IgD-negative memory B cell (primary cell): ENCODE measurements around the gene ROBO3. TPM values are rescaled to one million over a fixed set of nuclear protein-coding genes. Genes with fewer than 3 reads are reported as not detected.
A peak's percentile ranks its signal among the peaks of the same experiment; 100 is the strongest.

Source experiments
- H3K27ac Mint-ChIP-seq, 3 donors: one replicate each; pipeline ENCODE4 v1.8.0; 2020 to 2022; ENCODE audit warnings: mild to moderate bottlenecking in 3 of 3, mixed read lengths in 3 of 3, moderate library complexity in 1 of 3
- H3K27me3 Mint-ChIP-seq: one replicate; pipeline ENCODE4 v1.8.0; 2021; ENCODE audit warnings: mixed read lengths
- H3K36me3 Mint-ChIP-seq: one replicate; pipeline ENCODE4 v1.8.0; 2020; ENCODE audit warnings: mild to moderate bottlenecking, mixed read lengths
- H3K4me1 Mint-ChIP-seq, 3 donors: one replicate each; pipeline ENCODE4 v1.8.0; 2020 to 2022; ENCODE audit warnings: mixed read lengths in 3 of 3, mild to moderate bottlenecking in 1 of 3
- H3K4me3 Mint-ChIP-seq, 4 donors: one replicate each; pipeline ENCODE4 v1.8.0; 2020 to 2022; ENCODE audit warnings: mild to moderate bottlenecking in 4 of 4, mixed read lengths in 4 of 4, moderate library complexity in 3 of 4
- H3K9me3 Mint-ChIP-seq, 3 donors: one replicate each; pipeline ENCODE4 v1.8.0; 2020 to 2021; ENCODE audit warnings: mixed read lengths in 3 of 3, mild to moderate bottlenecking in 1 of 3
- polyA plus RNA-seq: library from polyadenylated mRNA; unstranded; fragments of 300-500 nt; fragmentation: Illumina TruSeq; gene quantifications from one replicate; pipeline ENCODE4 v1.2.3, GENCODE V29; 2021

ROBO3 gene
- polyA plus RNA-seq, 1 donor from 2014 or later = not detected

DNA sequence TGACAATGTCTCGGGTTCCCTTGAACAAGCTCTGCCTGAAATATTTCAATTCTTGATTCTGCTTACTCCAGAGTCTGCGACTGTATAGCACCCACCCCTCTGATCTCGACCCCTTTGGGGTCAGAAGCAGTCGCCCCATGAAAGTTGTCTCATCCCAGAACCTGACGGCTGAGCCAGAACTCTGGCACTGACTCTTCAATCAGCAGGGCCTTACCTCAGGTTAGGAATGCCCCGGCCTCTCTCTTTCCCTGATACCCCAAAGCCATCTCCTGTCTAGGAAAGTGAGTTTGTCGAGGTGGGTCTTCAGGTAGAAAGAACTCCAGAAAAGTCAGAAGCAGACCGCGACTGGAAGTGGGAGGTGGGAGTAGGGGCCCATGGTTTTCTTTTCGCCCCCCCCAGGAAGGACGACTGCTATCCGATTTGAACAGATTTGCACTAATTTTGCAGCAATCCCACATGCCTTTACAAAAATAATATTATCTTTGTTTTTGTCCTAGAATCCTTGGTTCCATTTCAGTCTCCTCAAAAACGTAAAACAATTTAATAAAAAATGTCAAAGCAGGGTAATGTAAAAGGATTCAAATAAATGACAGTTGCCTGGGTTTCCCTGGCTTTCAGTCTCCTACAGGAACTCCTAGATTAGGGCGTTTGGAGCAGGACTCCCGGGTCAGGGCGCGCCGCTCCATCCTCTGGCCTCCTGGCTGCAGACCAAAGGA, 898 bp upstream of the ROBO3 start:
- Mint-ChIP-seq H3K4me1 (peaks cover 8 to 14% (median 8%) of the 10 kb centered on the region in 3 donors), H3K27ac (no peak overlapping the region), H3K27me3 (peaks cover 63% of the 10 kb centered on the region), H3K4me3 (no peak overlapping the region), H3K36me3 (no peaks in the 10 kb centered on the region), H3K9me3 (peaks cover 0 to under 1% (median 0%) of the 10 kb centered on the region in 3 donors)

DNA sequence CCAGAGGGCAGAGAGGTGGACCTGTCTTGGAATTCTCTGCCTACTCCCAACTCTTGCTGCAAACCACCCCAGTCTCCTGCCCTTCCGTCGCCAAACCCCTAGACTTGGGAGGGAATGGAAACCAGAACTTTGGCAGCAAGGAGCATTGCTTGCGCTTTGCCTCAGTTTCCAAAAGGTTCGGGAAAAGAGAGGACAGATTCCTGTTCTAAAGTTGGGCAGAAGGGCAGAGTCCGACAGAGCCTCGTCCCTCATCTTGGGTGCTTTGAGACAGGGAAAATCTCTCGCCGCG, 396 bp upstream of the ROBO3 start:
- Mint-ChIP-seq H3K9me3 (peaks cover 0 to 2% (median 0%) of the 10 kb centered on the region in 3 donors), H3K4me1 (peaks cover 8 to 14% (median 8%) of the 10 kb centered on the region in 3 donors), H3K4me3 (no peak overlapping the region), H3K27ac (no peak overlapping the region), H3K27me3 (peaks cover 66% of the 10 kb centered on the region), H3K36me3 (no peaks in the 10 kb centered on the region)

GRCh38 chr11:124865902-124866851, 945 bp downstream of the ROBO3 start:
- Mint-ChIP-seq H3K9me3 (peaks cover 0 to 2% (median 0%) of the 10 kb centered on the region in 3 donors), H3K27me3 (peaks cover 73% of the 10 kb centered on the region), H3K36me3 (no peaks in the 10 kb centered on the region), H3K27ac (peak overlapping the region in 1 of 3 donors; percentile 39), H3K4me1 (peaks cover 7 to 14% (median 8%) of the 10 kb centered on the region in 3 donors), H3K4me3 (peak overlapping the region in 2 of 4 donors; percentile 23 to 38)

GRCh38 chr11:124867700-124868099, 2.5 kb downstream of the ROBO3 start:
- Mint-ChIP-seq H3K4me1 (peaks cover 5 to 14% (median 7%) of the 10 kb centered on the region in 3 donors), H3K4me3 (peak overlapping the region in 2 of 4 donors; percentile 5 to 54)

GRCh38 chr11:124868331-124869274, 3.4 kb downstream of the ROBO3 start:
- H3K27me3 Mint-ChIP-seq = peaks cover 62% of the 10 kb centered on the region
- H3K36me3 Mint-ChIP-seq = no peaks in the 10 kb centered on the region
- H3K9me3 Mint-ChIP-seq = peaks cover 0 to 2% (median 0%) of the 10 kb centered on the region in 3 donors
- peaks cover 0 to 9% (median 7%) of the 10 kb centered on the region in 3 donors for H3K4me1 Mint-ChIP-seq
- peak overlapping the region in 1 of 4 donors; percentile 52 for H3K4me3 Mint-ChIP-seq
- peak overlapping the region in 2 of 3 donors; percentile 8 to 59 for H3K27ac Mint-ChIP-seq

More at GRCh38 chr11:124867700-124868099, 2.5 kb downstream of the ROBO3 start:
- Mint-ChIP-seq H3K27me3 (peaks cover 69% of the 10 kb centered on the region), H3K9me3 (peaks cover 0 to 2% (median 0%) of the 10 kb centered on the region in 3 donors), H3K36me3 (no peaks in the 10 kb centered on the region), H3K27ac (peak overlapping the region in 1 of 3 donors; percentile 8)

- Mint-ChIP-seq H3K4me3 (no peak overlapping the region), H3K4me1 (peaks cover 0 to 8% (median 7%) of the 10 kb centered on the region in 3 donors), H3K9me3 (peaks cover 0 to 2% (median 0%) of the 10 kb centered on the region in 3 donors), H3K36me3 (no peaks in the 10 kb centered on the region), H3K27ac (no peak overlapping the region), H3K27me3 (peaks cover 57% of the 10 kb centered on the region)
Observed at GRCh38 chr11:124869331-124869730, 4.1 kb downstream of the ROBO3 start.

GRCh38 chr11:124869856-124870387, 4.7 kb downstream of the ROBO3 start:
- H3K36me3 Mint-ChIP-seq = no peaks in the 10 kb centered on the region
- no peak overlapping the region for H3K27ac Mint-ChIP-seq
- H3K4me3 Mint-ChIP-seq = no peak overlapping the region
- peaks cover 0 to 2% (median 0%) of the 10 kb centered on the region in 3 donors for H3K9me3 Mint-ChIP-seq
- H3K4me1 Mint-ChIP-seq = peaks cover 0 to 8% (median 7%) of the 10 kb centered on the region in 3 donors
- H3K27me3 Mint-ChIP-seq = peaks cover 54% of the 10 kb centered on the region

GRCh38 chr11:124870430-124870829, 5.2 kb downstream of the ROBO3 start:
- Mint-ChIP-seq H3K4me1 (peaks cover 0 to 8% (median 7%) of the 10 kb centered on the region in 3 donors), H3K4me3 (no peak overlapping the region), H3K27me3 (peaks cover 57% of the 10 kb centered on the region), H3K27ac (no peak overlapping the region), H3K9me3 (peaks cover 0 to 2% (median 0%) of the 10 kb centered on the region in 3 donors), H3K36me3 (no peaks in the 10 kb centered on the region)

DNA sequence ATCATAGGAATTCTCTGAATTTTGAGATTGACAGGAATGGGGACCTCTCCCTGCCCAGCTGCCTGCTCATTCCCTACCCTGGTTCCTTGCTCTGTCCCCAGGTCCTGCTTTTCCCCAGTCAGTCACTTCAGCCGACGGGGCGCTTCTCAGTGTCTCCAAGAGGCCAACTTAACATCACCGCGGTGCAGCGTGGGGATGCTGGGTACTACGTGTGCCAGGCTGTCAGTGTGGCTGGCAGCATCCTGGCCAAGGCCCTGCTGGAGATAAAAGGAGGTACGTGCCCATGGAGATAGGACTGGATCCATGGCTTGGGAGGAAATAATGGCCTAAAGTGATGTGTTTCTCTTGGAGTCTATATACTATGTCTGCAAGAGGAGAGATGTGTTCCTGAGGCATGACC, 7.0 kb downstream of the ROBO3 start:
- Mint-ChIP-seq H3K36me3 (no peaks in the 10 kb centered on the region), H3K4me3 (peak overlapping the region in 1 of 4 donors; percentile 37), H3K27me3 (peaks cover 49% of the 10 kb centered on the region), H3K4me1 (peaks cover 0 to 14% (median 8%) of the 10 kb centered on the region in 3 donors), H3K27ac (no peak overlapping the region), H3K9me3 (peaks cover 0 to 5% (median 0%) of the 10 kb centered on the region in 3 donors)

- no peaks in the 10 kb centered on the region for H3K36me3 Mint-ChIP-seq
- peaks cover 50% of the 10 kb centered on the region for H3K27me3 Mint-ChIP-seq
- H3K4me1 Mint-ChIP-seq = peaks cover 0 to 16% (median 9%) of the 10 kb centered on the region in 3 donors
- peak overlapping the region in 1 of 4 donors; percentile 37 for H3K4me3 Mint-ChIP-seq
- no peak overlapping the region for H3K27ac Mint-ChIP-seq
- H3K9me3 Mint-ChIP-seq = peaks cover 0 to 5% (median 0%) of the 10 kb centered on the region in 3 donors
Observed at GRCh38 chr11:124872741-124873140, 7.5 kb downstream of the ROBO3 start.

GRCh38 chr11:124873951-124874350, 8.7 kb downstream of the ROBO3 start:
- H3K9me3 Mint-ChIP-seq = peaks cover 0 to 6% (median 0%) of the 10 kb centered on the region in 3 donors
- peaks cover 43% of the 10 kb centered on the region for H3K27me3 Mint-ChIP-seq
- no peak overlapping the region for H3K27ac Mint-ChIP-seq
- H3K4me1 Mint-ChIP-seq = peaks cover 0 to 10% (median 10%) of the 10 kb centered on the region in 3 donors
- peak overlapping the region in 2 of 4 donors; percentile 25 to 50 for H3K4me3 Mint-ChIP-seq
- H3K36me3 Mint-ChIP-seq = no peaks in the 10 kb centered on the region

DNA sequence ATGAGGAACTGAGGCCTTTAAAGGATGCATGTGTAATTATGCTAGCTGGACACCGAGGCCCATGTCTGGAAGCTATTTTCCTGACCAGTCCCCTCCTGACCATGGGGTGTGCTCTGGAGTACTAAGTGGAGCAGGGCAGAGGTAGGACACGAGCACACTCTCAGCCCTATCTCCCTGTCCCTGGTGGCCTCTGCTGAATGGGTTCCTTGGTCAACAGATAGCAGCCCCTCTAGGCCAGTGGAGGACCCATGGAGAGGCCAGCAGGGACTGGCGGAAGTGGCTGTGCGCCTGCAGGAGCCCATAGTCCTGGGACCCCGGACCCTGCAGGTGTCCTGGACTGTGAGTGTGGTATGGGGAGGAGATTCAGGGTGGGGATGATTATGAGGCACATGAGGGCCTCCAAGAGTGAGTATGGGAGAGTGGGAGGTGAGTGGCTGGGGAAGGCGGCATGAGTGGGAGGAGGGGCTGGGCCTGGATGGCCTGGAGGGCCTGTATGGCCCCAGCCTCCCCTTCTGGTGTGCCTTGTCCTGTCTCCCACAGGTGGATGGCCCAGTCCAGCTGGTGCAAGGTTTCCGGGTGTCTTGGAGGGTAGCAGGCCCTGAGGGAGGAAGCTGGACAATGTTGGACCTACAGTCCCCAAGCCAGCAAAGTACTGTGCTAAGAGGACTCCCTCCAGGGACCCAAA, 9.5 kb downstream of the ROBO3 start:
- Mint-ChIP-seq H3K9me3 (peaks cover 0 to 6% (median 0%) of the 10 kb centered on the region in 3 donors), H3K4me1 (peaks cover 0 to 10% (median 9%) of the 10 kb centered on the region in 3 donors), H3K27ac (no peak overlapping the region), H3K27me3 (peaks cover 38% of the 10 kb centered on the region), H3K36me3 (no peaks in the 10 kb centered on the region), H3K4me3 (peak overlapping the region in 1 of 4 donors; percentile 69)

DNA sequence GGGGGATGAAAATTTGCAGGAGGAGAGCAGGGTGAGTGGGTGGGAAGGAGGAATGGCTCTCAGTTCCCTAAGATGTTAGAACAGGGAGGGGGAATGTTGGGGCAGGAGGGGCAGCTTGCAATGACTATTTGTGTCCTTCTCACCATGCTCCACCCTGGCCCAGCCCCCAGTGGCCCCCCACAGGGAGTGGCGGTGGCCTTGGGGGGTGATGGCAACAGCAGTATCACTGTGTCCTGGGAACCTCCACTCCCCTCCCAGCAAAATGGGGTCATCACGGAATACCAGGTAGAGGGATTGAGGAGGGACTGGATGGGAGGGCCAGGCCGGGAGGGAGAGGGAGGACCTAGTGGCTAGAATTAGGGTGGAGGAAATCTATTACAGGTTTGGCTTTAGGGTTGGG, 10.2 kb downstream of the ROBO3 start:
- Mint-ChIP-seq H3K9me3 (peaks cover 0 to 6% (median 0%) of the 10 kb centered on the region in 3 donors), H3K36me3 (no peaks in the 10 kb centered on the region), H3K27ac (no peak overlapping the region), H3K4me1 (peaks cover 0 to 10% (median 9%) of the 10 kb centered on the region in 3 donors), H3K4me3 (peak overlapping the region; percentile 4 to 69 (median 48)), H3K27me3 (peaks cover 33% of the 10 kb centered on the region)
